ENCODE data around the gene CIAO3.
"Not testable (repeated sequence)": the region's sequence is repeated elsewhere in the genome, so short reads cannot be mapped to it uniquely, and the experiment has no call there.

The CIAO3 gene

GRCh38 chr16:740764-741505 lies at the start of gene CIAO3:
CIAO3 (minus strand) TSS chr16:740997; CDS start chr16:740985, 12 bp downstream.
- peak; percentile 89 for DNase-seq (ENCODE audit: low read depth)

GRCh38 chr16:790086-790485 lies 49.3 kb upstream of the CIAO3 start:
- DNase-seq (ENCODE audit: low read depth) = no peak

- DNase-seq (ENCODE audit: low read depth) = no peak
Observed at GRCh38 chr16:789191-789850, 48.5 kb upstream of the CIAO3 start.

GRCh38 chr16:788399-789126 lies 47.8 kb upstream of the CIAO3 start, which contains the start of gene CHTF18:
CHTF18 (plus strand) TSS chr16:788620; CDS start chr16:788685, 65 bp downstream.
- DNase-seq (ENCODE audit: low read depth) = peak; percentile 94

GRCh38 chr16:787978-788398 lies 47.2 kb upstream of the CIAO3 start, which contains the start of gene RPUSD1:
RPUSD1 (minus strand) TSS chr16:788381; CDS start chr16:787737, 644 bp downstream.
- DNase-seq (ENCODE audit: low read depth) = no peak

GRCh38 chr16:787321-787966 lies 46.6 kb upstream of the CIAO3 start:
- no peak for DNase-seq (ENCODE audit: low read depth)

GRCh38 chr16:785563-786535 lies 45.1 kb upstream of the CIAO3 start:
- DNase-seq (ENCODE audit: low read depth) = peak; percentile 49

GRCh38 chr16:784431-784830 lies 43.6 kb upstream of the CIAO3 start:
- DNase-seq (ENCODE audit: low read depth) = no peak

- no peak for DNase-seq (ENCODE audit: low read depth)
Observed at GRCh38 chr16:783404-784161, 42.8 kb upstream of the CIAO3 start.

- no peak for DNase-seq (ENCODE audit: low read depth)
Observed at GRCh38 chr16:782766-783403, 42.1 kb upstream of the CIAO3 start.

- no peak for DNase-seq (ENCODE audit: low read depth)
Observed at GRCh38 chr16:782258-782657, 41.5 kb upstream of the CIAO3 start.

- DNase-seq (ENCODE audit: low read depth) = no peak
Observed at GRCh38 chr16:781346-782010, 40.7 kb upstream of the CIAO3 start.

GRCh38 chr16:780296-780695 lies 39.5 kb upstream of the CIAO3 start:
- DNase-seq (ENCODE audit: low read depth) = no peak

GRCh38 chr16:779561-779960 lies 38.8 kb upstream of the CIAO3 start:
- DNase-seq (ENCODE audit: low read depth) = no peak

GRCh38 chr16:778909-779527 lies 38.2 kb upstream of the CIAO3 start:
- no peak for DNase-seq (ENCODE audit: low read depth)

GRCh38 chr16:778447-778846 lies 37.6 kb upstream of the CIAO3 start:
- DNase-seq (ENCODE audit: low read depth) = no peak

GRCh38 chr16:777826-778225 lies 37.0 kb upstream of the CIAO3 start:
- DNase-seq (ENCODE audit: low read depth) = no peak

- DNase-seq (ENCODE audit: low read depth) = no peak
Observed at GRCh38 chr16:776824-777223, 36.0 kb upstream of the CIAO3 start.

- not testable (repeated sequence) for DNase-seq (ENCODE audit: low read depth)
Observed at GRCh38 chr16:776298-776697, 35.5 kb upstream of the CIAO3 start.
